GM13976 (cell line): ENCODE results near the gene HAO2.
"Not testable (repeated sequence)": the region's sequence is repeated elsewhere in the genome, so short reads cannot be mapped to it uniquely, and the experiment has no call there.

ENCODE experiments used
- DNase-seq: peaks from one replicate; pipeline ENCODE4 v3.0.0; 2012; ENCODE audit warnings: low spot score
- CTCF ChIP-seq: IDR thresholded peaks from 2 replicates; pipeline ENCODE4 v1.5.1; 2012; ENCODE audit warnings: borderline replicate concordance, mild to moderate bottlenecking; ENCODE audit not compliant: insufficient read depth; ENCODE audit errors: extremely low read depth, missing control alignments, control extremely low read depth
- in situ Hi-C: fragments of 300-500 bp; cut with MboI; formaldehyde crosslinking; loops from one replicate; pipeline ENCODE4 v1.12.0; 2022; ENCODE audit warnings: low sequenced_read_pairs, mixed read lengths, inconsistent platforms; ENCODE audit not compliant: unreplicated experiment

HAO2 gene

DNA sequence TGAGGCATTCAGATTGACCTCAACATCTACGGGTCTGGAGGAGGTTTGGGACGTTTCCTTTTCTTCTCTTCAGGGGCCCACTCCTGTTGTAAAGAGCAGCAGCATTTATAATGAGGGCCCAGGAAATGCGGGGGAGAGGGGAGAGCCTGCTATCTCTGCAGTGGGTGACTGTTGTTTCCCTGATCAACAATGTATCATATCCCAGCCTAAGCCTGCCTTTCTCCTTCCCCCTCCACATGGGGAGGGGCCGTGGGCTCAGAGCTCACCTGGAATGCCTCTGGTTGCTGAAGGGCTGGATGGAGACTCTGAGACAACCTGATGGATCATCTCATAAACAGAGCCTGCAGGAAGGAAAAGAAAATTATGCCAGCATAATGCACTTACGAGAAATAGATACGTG lies 36.0 kb upstream of the HAO2 start:
- no peak for DNase-seq
- in situ Hi-C loops = no loop called here
- no peak for TF ChIP-seq CTCF

DNA sequence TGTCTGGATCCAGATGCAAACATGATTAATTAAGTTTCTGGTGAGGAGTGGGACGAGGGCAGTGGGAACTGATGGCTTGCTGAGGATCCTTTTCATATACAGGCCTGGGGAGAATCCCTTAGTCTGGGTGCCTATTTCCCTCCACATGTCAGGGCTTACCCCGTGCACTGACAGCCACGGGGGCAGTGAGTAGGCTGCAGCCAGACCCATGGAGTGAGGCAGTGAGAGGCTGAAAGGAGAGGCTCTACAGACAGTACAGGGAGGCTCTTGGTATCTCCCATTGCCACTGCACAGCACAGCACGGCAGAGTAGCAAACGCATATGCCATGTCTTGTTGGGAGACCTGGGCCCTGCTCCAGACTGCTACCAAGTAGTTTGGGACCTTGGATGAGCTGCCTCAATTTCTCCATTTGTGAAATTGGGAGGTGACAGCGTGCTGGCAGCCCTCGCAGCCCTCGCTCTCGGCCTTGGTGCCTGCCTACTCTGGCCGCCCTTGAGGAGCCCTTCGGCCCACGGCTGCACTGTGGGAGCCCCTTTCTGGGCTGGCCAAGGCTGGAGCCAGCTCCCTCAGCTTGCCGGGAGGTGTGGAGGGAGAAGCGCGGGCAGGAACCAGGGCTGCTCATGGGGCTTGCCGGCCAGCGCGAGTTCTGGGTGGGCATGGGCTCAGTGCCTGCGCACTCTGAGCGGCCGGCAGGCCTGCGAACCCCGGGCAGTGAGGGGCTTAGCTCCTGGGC lies 35.3 kb upstream of the HAO2 start:
- no peak for TF ChIP-seq CTCF
- in situ Hi-C loops = no loop called here
- DNase-seq = no peak

GRCh38 chr1:119333897-119334250 lies 34.7 kb upstream of the HAO2 start:
- DNase-seq, in situ Hi-C loops: not testable (repeated sequence)

- in situ Hi-C loops = no loop called here
Observed at GRCh38 chr1:119336848-119337247, 31.7 kb upstream of the HAO2 start.

GRCh38 chr1:119338004-119338403 lies 30.6 kb upstream of the HAO2 start:
- in situ Hi-C loops = no loop called here
- DNase-seq = no peak
- TF ChIP-seq CTCF = no peak

More at GRCh38 chr1:119336848-119337247, 31.7 kb upstream of the HAO2 start:
- no peak for DNase-seq
- TF ChIP-seq CTCF = no peak

GRCh38 chr1:119338757-119339156 lies 29.8 kb upstream of the HAO2 start:
- no peak for TF ChIP-seq CTCF
- no peak for DNase-seq
- in situ Hi-C loops = no loop called here

DNA sequence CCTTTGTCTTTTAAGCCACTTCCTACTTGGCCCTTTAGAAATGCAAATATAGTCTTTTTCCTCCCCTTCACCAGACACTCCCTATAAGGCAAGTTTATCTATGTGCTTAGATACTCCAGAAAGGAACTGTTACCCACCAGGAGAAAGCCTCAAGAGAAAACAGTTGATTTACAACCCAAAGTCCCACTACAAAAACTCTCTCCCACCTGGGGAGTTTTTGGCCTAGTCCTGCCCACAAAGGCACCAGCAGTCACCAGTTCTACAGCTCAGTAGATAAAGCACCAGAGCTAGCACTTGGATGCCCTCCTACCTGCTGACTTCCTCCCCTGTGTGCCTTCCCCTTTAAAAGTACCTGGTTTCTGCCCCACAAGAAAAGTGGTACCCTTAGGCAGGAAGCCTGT lies 27.7 kb upstream of the HAO2 start:
- in situ Hi-C loops = no loop called here
- DNase-seq = no peak
- no peak for TF ChIP-seq CTCF
